Right lobe of liver (tissue), 6 donors: Measurements from ENCODE around the gene KCNN1. TPM values are rescaled to one million over a fixed set of nuclear protein-coding genes. Genes with fewer than 3 reads are reported as not detected.

Source experiments
- ATAC-seq, 4 donors: fragments of 200-7000 bp; cut with Tn5 transposase; one replicate each; pipeline ENCODE4 v1.9.1; 2020; ENCODE audit warnings: mild to moderate bottlenecking in 4 of 4, moderate library complexity in 4 of 4
- DNase-seq, 3 donors: peaks; one replicate each; pipeline ENCODE4 v3.0.0-alpha.2; 2020
- H3K27ac ChIP-seq, 3 donors: fragments of 200-600 bp; one replicate each; pipeline ENCODE4 v1.8.0; 2022
- H3K27me3 ChIP-seq, 2 donors: fragments of 200-600 bp; one replicate each; pipeline ENCODE4 v1.8.0; 2022
- H3K36me3 ChIP-seq, 4 donors: fragments of 200-600 bp; sonication (generic) in 1 of 4; one replicate each; pipeline versions ENCODE4 v1.5.1 to v1.8.0; 2017 to 2022; ENCODE audit warnings: control low read depth in 1 of 4
- H3K4me1 ChIP-seq, 4 donors: fragments of 200-600 bp; sonication (generic) in 1 of 4; one replicate each; pipeline versions ENCODE4 v1.5.1 to v1.8.0; 2017 to 2022; ENCODE audit warnings: control low read depth in 1 of 4
- H3K4me3 ChIP-seq, 3 donors: fragments of 200-600 bp; one replicate each; pipeline ENCODE4 v1.8.0; 2022
- H3K9me3 ChIP-seq, 4 donors: fragments of 200-600 bp; sonication (generic) in 1 of 4; one replicate each; pipeline versions ENCODE4 v1.5.1 to v1.8.0; 2017 to 2022; ENCODE audit warnings: control low read depth in 1 of 4
- CTCF ChIP-seq, 4 donors: fragments of 200-600 bp in 3 of 4; fragments of 450-650 bp in 1 of 4; IDR thresholded peaks; one replicate each; pipeline versions ENCODE4 v1.5.1 to v1.8.0; 2016 to 2022; ENCODE audit warnings: antibody characterized with exemption in 4 of 4, mild to moderate bottlenecking in 2 of 4
- POLR2A ChIP-seq: fragments of 450-650 bp; IDR thresholded peaks from one replicate; pipeline ENCODE4 v1.6.1; 2017; ENCODE audit warnings: antibody characterized with exemption, mild to moderate bottlenecking
- WGBS: methylation state at CpG from one replicate; pipeline ENCODE4 v1.1.6; 2018; ENCODE audit warnings: low coverage, low lambda C conversion rate; ENCODE audit not compliant: insufficient coverage; ENCODE audit errors: missing lambda C conversion rate; 5-methylcytosine and 5-hydroxymethylcytosine counted together
- intact Hi-C, 2 donors: fragments of 100-400 bp; cut with DNase I; formaldehyde crosslinking; loops; one replicate each; pipeline versions ENCODE4 v1.11.2 to v1.14.1; 2022
- total RNA-seq, 6 experiments: library from RNA; depleted of rRNA in 2 of 6; stranded (reverse); fragments of >200 nt in 2 of 6; fragmentation: NEBNext Ultra II Directional in 3 of 6; extraction: Animal tissue kit (Norgen Biotek cat#: 25700) in 3 of 6; gene quantifications; one replicate each; pipeline versions ENCODE4 v1.1.0 to v1.2.4, GENCODE V29; 2016 to 2023
- donor health status: DM: no; HTN: yes; CAD: no.
- donor health status: DM: no; HTN: no; CAD: no.
- donor health status: DM: no; HTN: no; CAD: no.
- donor health status: DM: no; HTN: yes; CAD: no.
- donor health status: DM: no; HTN: yes; CAD: no.

Gene KCNN1
- total RNA-seq, 6 experiments from 2014 or later = not detected

- Histone ChIP-seq H3K9me3 (no peaks in the 10 kb centered on the region), H3K4me1 (no peaks in the 10 kb centered on the region), H3K36me3 (no peaks in the 10 kb centered on the region), H3K27me3 (peaks cover 8 to 24% of the 10 kb centered on the region in 2 donors), H3K27ac (no peak overlapping the region), H3K4me3 (no peak overlapping the region)
- TF ChIP-seq CTCF (IDR thresholded peaks at IDR 0.05) (no peak), POLR2A (no peak)
- ATAC-seq = no peak
- WGBS = 48% methylated on average over 5 of the region's 7 CpGs
- intact Hi-C loops = no loop called here
- no peak for DNase-seq
These were observed 13.5 kb upstream of the KCNN1 start for GRCh38 chr19:17953316-17953801.

- H3K4me1 ChIP-seq = no peaks in the 10 kb centered on the region
- no peak overlapping the region for H3K4me3 ChIP-seq
- TF ChIP-seq CTCF (IDR thresholded peaks at IDR 0.05) (no peak), POLR2A (no peak)
- H3K27ac ChIP-seq = no peak overlapping the region
- WGBS = 61% methylated on average over 4 of the region's 4 CpGs
- H3K9me3 ChIP-seq = no peaks in the 10 kb centered on the region
- H3K27me3 ChIP-seq = peaks cover 8 to 24% of the 10 kb centered on the region in 2 donors
- H3K36me3 ChIP-seq = no peaks in the 10 kb centered on the region
- intact Hi-C loops = no loop called here
- DNase-seq (no peak), ATAC-seq (no peak)
These were observed 13.0 kb upstream of the KCNN1 start for GRCh38 chr19:17953869-17954268.

GRCh38 chr19:17954401-17954800 lies 12.5 kb upstream of the KCNN1 start:
- TF ChIP-seq CTCF (IDR thresholded peaks at IDR 0.05) = no peak
- no peak for TF ChIP-seq POLR2A
- intact Hi-C loops = no loop called here
- peaks cover 8 to 24% of the 10 kb centered on the region in 2 donors for H3K27me3 ChIP-seq
- no peak overlapping the region for H3K4me3 ChIP-seq
- no peak overlapping the region for H3K27ac ChIP-seq
- 59% methylated on average over 5 of the region's 7 CpGs for WGBS
- no peak for DNase-seq
- H3K4me1 ChIP-seq = no peaks in the 10 kb centered on the region
- ATAC-seq = no peak
- H3K9me3 ChIP-seq = no peaks in the 10 kb centered on the region
- H3K36me3 ChIP-seq = no peaks in the 10 kb centered on the region

GRCh38 chr19:17957149-17957849 lies 9.6 kb upstream of the KCNN1 start:
- H3K4me3 ChIP-seq = no peak overlapping the region
- H3K27ac ChIP-seq = no peak overlapping the region
- H3K27me3 ChIP-seq = peaks cover 8 to 17% of the 10 kb centered on the region in 2 donors
- TF ChIP-seq CTCF (IDR thresholded peaks at IDR 0.05) (no peak), POLR2A (no peak)
- no peaks in the 10 kb centered on the region for H3K9me3 ChIP-seq
- WGBS = 51% methylated on average over 2 of the region's 3 CpGs
- H3K36me3 ChIP-seq = no peaks in the 10 kb centered on the region
- DNase-seq = no peak
- H3K4me1 ChIP-seq = no peaks in the 10 kb centered on the region
- intact Hi-C loops = no loop called here
- ATAC-seq = peak in 1 of 4 donors; percentile 24
